Hippocampal formation (tissue), 2 donors: Measurements from ENCODE around the gene CCDC78.
A peak's percentile ranks its signal among the peaks of the same experiment; 100 is the strongest.

Source experiments
- DNase-seq, 2 donors: peaks; one replicate each; lab custom pipeline; 2025; lab: John Stamatoyannopoulos, UW

CCDC78 gene

GRCh38 chr16:678858-679813 lies 47.1 kb downstream of the CCDC78 start:
- peak in 1 of 2 donors; percentile 30 for DNase-seq

DNA sequence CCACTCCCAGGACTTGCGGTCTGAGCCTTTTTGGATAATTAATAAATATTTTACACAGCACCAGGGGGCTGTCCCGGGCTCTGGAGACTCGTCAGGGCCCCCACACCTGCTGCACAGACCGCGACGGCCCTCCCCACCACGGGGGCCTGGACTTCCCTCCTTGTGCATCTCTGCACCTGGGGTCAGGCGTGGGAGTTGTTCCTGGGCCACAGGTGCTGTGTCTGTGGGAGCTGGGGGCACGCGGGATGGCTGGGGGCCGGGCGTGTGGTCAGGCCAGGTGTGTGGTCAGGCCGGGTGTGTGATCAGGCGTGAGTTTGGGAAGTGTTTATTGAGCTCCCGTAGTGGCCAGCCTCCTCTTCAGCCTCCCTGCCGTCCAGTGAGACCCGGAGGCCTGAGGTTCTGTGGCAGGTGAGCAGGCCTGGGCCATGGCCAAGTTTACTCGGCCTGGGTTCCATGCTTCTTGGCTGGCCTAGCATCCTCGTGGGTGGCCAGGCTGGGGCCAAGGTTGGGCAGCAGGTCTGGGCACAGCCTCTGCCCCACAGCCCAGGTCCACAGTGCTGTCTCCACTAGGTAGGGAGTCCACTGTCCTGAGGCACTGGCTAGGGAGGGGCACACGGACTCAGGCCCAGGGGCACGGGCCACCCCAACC lies 47.9 kb downstream of the CCDC78 start:
- DNase-seq = no peak

GRCh38 chr16:677316-678190 lies 48.7 kb downstream of the CCDC78 start:
- no peak for DNase-seq

GRCh38 chr16:676913-677312 lies 49.3 kb downstream of the CCDC78 start:
- DNase-seq = no peak

DNA sequence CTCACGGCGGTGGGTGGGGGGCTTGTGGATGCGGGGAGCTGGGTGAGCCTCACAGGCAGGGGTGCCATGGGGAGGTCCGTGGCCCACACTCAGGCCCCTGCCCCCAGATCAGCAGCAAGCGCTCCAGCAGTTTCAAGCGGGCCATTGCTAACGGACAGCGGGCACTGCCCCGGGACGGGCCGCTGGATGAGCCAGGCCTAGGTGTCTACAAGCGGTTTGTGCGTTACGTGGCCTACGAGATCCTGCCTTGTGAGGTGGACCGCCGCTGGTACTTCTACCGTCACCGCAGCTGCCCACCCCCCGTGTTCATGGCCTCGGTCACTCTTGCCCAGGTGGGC lies 49.7 kb downstream of the CCDC78 start:
- DNase-seq = no peak

DNA sequence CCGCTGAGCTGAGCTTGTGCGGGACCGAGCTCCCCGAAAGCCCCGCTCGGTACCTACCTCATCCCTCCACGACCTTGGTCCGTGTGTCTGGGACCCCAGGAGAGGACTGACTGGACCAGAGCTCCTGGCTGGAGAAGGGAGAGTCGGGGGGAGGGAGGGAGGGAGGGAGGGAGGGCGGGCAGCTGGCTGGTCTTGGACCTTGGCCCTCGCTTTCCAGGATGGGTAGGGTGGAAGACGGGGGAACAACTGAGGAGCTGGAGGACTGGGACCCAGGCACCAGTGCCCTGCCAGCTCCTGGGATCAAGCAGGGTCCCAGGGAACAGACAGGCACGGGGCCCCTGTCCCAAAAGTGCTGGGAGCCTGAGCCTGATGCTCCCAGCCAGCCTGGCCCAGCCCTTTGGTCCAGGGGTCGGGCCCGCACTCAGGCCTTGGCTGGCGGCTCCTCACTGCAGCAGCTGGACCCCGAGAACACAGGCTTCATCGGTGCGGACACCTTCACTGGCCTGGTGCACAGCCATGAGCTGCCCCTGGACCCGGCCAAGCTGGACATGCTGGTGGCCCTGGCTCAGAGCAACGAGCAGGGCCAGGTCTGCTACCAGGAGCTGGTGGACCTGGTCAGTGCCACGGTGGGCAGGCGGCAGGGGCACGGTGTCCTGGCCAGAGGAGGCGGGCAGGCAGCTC lies 50.2 kb downstream of the CCDC78 start:
- no peak for DNase-seq

- peak in 1 of 2 donors; percentile 28 for DNase-seq
Measured at GRCh38 chr16:674968-675883, 51.0 kb downstream of the CCDC78 start, which contains the start of gene RHBDL1. TSS of gene RHBDL1 (plus strand) at chr16:675671. CDS start at chr16:675791, 120 bp downstream.

DNA sequence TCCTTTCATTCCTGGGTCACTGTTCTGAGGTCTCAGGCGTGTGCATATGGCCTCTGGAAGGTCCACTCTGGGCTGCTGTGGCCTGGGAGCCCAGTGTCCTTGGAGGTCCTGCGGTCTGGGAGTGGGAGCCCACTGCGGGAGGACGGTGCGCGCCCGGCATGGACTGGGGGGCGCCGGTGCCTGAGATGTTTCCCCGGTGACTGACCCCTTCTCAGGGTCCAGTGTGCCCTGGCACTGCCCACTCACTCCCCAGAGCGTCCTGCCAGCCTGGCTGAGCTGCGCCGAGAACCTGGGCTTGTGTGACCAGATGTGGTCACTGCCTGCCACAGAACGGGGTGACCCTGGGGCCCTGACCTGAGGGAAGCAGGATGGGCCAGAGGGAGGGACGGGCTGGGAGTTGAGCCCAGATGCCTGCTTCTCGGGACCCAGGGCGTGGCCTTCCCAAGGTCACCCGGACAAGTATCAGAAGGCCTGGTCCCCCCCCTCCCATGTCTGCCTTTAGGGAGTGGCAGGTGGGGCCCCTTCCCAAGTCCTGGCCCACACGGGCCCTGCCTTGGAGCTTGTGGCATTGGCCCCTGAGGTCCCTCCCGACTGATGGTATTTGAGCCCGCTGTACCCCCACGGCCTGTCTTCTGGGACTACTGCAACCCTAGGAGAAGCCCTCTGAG lies 51.9 kb downstream of the CCDC78 start:
- DNase-seq = no peak

- no peak for DNase-seq
Measured at GRCh38 chr16:673399-673991, 52.7 kb downstream of the CCDC78 start.

DNA sequence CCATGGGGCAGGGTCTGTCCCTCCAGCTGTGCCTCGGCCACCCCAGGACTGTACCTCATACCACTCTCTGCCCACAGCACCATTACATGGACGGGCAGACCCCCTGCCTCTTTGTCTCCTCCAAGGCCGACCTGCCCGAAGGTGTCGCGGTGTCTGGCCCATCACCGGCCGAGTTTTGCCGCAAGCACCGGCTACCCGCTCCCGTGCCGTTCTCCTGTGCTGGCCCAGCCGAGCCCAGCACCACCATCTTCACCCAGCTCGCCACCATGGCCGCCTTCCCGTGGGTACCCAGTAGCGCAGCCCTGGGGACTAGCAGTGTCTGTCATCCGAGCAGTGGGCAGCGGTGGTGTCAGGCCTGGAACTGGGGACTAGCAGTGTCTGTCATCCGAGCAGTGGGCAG lies 53.4 kb downstream of the CCDC78 start:
- DNase-seq = no peak
